Measurements from ENCODE around the gene CDH23.

Gene CDH23

GRCh38 chr10:71846816-71847215 is 450.1 kb downstream of the CDH23 start:
- no peak for DNase-seq (ENCODE audit: low spot score)
- Histone ChIP-seq H3K4me1 (ENCODE audit: insufficient read depth, poor library complexity, severe bottlenecking) (peaks cover 18% of the 10 kb centered on the region), H3K27ac (ENCODE audit: poor library complexity, severe bottlenecking) (no peak overlapping the region)

GRCh38 chr10:71847418-71847817 is 450.7 kb downstream of the CDH23 start:
- Histone ChIP-seq H3K27ac (ENCODE audit: poor library complexity, severe bottlenecking) (no peak overlapping the region), H3K4me1 (ENCODE audit: insufficient read depth, poor library complexity, severe bottlenecking) (peaks cover 18% of the 10 kb centered on the region), H3K36me3 (ENCODE audit: low read depth) (0 out of 2 replicates have a peak, but pooled peaks cover 3% of the 10 kb centered on the region), H3K27me3 (ENCODE audit: insufficient read depth, poor library complexity, severe bottlenecking) (no peaks in the 10 kb centered on the region), H3K4me3 (ENCODE audit: severe bottlenecking) (no peak overlapping the region), H3K9me3 (ENCODE audit: severe bottlenecking) (no peaks in the 10 kb centered on the region)
- DNase-seq (ENCODE audit: low spot score) (no peak), ATAC-seq (ENCODE audit: low read depth) (no peak)
- no peak for TF ChIP-seq CTCF (IDR thresholded peaks at IDR 0.05; ENCODE audit: poor library complexity, severe bottlenecking)

More at GRCh38 chr10:71846816-71847215, 450.1 kb downstream of the CDH23 start:
- H3K36me3 ChIP-seq (ENCODE audit: low read depth) = 0 out of 2 replicates have a peak, but pooled peaks cover 3% of the 10 kb centered on the region
- H3K27me3 ChIP-seq (ENCODE audit: insufficient read depth, poor library complexity, severe bottlenecking) = no peaks in the 10 kb centered on the region
- no peak overlapping the region for H3K4me3 ChIP-seq (ENCODE audit: severe bottlenecking)
- ATAC-seq (ENCODE audit: low read depth) = no peak
- H3K9me3 ChIP-seq (ENCODE audit: severe bottlenecking) = no peaks in the 10 kb centered on the region
- no peak for TF ChIP-seq CTCF (IDR thresholded peaks at IDR 0.05; ENCODE audit: poor library complexity, severe bottlenecking)

- no peak for DNase-seq (ENCODE audit: low spot score)
- Histone ChIP-seq H3K9me3 (ENCODE audit: severe bottlenecking) (no peaks in the 10 kb centered on the region), H3K27ac (ENCODE audit: poor library complexity, severe bottlenecking) (no peak overlapping the region), H3K4me1 (ENCODE audit: insufficient read depth, poor library complexity, severe bottlenecking) (peaks cover 18% of the 10 kb centered on the region), H3K4me3 (ENCODE audit: severe bottlenecking) (no peak overlapping the region), H3K36me3 (ENCODE audit: low read depth) (0 out of 2 replicates have a peak, but pooled peaks cover 3% of the 10 kb centered on the region), H3K27me3 (ENCODE audit: insufficient read depth, poor library complexity, severe bottlenecking) (no peaks in the 10 kb centered on the region)
- no peak for ATAC-seq (ENCODE audit: low read depth)
- TF ChIP-seq CTCF (IDR thresholded peaks at IDR 0.05; ENCODE audit: poor library complexity, severe bottlenecking) = no peak
Measured at GRCh38 chr10:71848325-71849275, 451.9 kb downstream of the CDH23 start.

GRCh38 chr10:71849461-71849908 is 452.8 kb downstream of the CDH23 start:
- Histone ChIP-seq H3K27me3 (ENCODE audit: insufficient read depth, poor library complexity, severe bottlenecking) (no peaks in the 10 kb centered on the region), H3K36me3 (ENCODE audit: low read depth) (0 out of 2 replicates have a peak, but pooled peaks cover 3% of the 10 kb centered on the region), H3K4me1 (ENCODE audit: insufficient read depth, poor library complexity, severe bottlenecking) (peaks cover 18% of the 10 kb centered on the region), H3K27ac (ENCODE audit: poor library complexity, severe bottlenecking) (no peak overlapping the region), H3K9me3 (ENCODE audit: severe bottlenecking) (no peaks in the 10 kb centered on the region), H3K4me3 (ENCODE audit: severe bottlenecking) (peak overlapping the region; percentile 82)
- ATAC-seq (ENCODE audit: low read depth) = no peak
- no peak for DNase-seq (ENCODE audit: low spot score)
- TF ChIP-seq CTCF (IDR thresholded peaks at IDR 0.05; ENCODE audit: poor library complexity, severe bottlenecking) = no peak
